ENCODE measurements around the gene SIRPA. TPM values are rescaled to one million over a fixed set of nuclear protein-coding genes. Genes with fewer than 3 reads are reported as not detected.

The SIRPA gene
- total and polyA plus RNA-seq, 2 of the 4 experiments (the other 2 are of a cell fraction) = 9.9 to 40.2 TPM

DNA sequence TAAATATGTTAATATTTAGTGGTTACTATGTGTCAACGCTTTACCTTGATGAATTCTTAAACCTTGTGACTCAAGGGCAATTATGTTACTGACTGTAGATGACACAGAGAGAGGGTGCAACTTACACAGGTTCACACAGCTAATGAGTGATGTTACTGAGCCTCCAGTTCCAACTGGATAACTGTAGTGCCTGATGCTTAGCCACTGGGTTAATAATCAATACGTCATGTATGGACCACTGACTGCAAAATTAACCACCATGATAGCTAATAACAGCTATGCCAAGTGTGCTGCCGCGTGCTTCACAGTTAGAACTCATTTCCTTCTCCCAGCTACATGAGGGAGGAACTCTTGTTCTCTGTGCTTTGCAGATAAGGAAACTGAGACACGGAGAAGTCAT lies 45.4 kb downstream of the SIRPA start:
- H4K20me1 ChIP-seq (ENCODE audit: insufficient read depth, low read length) = no peaks in the 10 kb centered on the region
- no peak overlapping the region for H3K14ac ChIP-seq (replicated peaks; ENCODE audit: low read depth, low read length)
- H4K8ac ChIP-seq (ENCODE audit: low read depth in 2 of 2, low read length in 2 of 2) = no peak overlapping the region
- H3K9ac ChIP-seq (ENCODE audit: low read depth, low read length) = no peak overlapping the region
- ChIA-PET POLR2A (ENCODE audit: unreplicated experiment) (no interaction called here), CTCF (interaction anchor here (0.9 kb wide), 1 partner anchor 24 kb away, joined by 3 read pairs; no protein-coding TSS in a partner anchor)
- H4K91ac ChIP-seq (ENCODE audit: insufficient read depth, low read depth, low read length) = no peak overlapping the region
- no peak overlapping the region for H2AFZ ChIP-seq (replicated peaks; ENCODE audit: low read length, poor library complexity)
- H2BK120ac ChIP-seq (ENCODE audit: low read depth, low read length) = no peak overlapping the region
- H2BK5ac ChIP-seq (ENCODE audit: low read depth, low read length, poor library complexity, severe bottlenecking) = no peak overlapping the region
- no peak overlapping the region for H3K27ac ChIP-seq (ENCODE audit: insufficient read depth, low read length)
- dilution Hi-C loops (cut with HindIII; ENCODE audit: low sequenced_read_pairs, unreplicated experiment) = no loop called here
- H3K79me1 ChIP-seq (ENCODE audit: low read depth in 1 of 2, low read length in 2 of 2) = no peaks in the 10 kb centered on the region
- no peak overlapping the region for H3K56ac ChIP-seq (ENCODE audit: extremely low read depth, insufficient read depth, low read length)
- no peak overlapping the region for H2AK5ac ChIP-seq (ENCODE audit: low read depth, low read length)
- DNase-seq = no peak
- WGBS, 2 experiments (ENCODE audit: extremely low coverage in 2 of 2, insufficient read length in 1 of 2) = 80% methylated on average over 2 of the region's 5 CpGs; no CpG with 5 or more reads in 1 of the 2 experiments
- H3K18ac ChIP-seq (ENCODE audit: low read depth, low read length) = no peak overlapping the region
- in situ Hi-C loops (cut with MboI; ENCODE audit: low sequenced_read_pairs) = no loop called here
- H3K4me2 ChIP-seq (ENCODE audit: low read depth, low read length) = no peak overlapping the region
- H2BK15ac ChIP-seq (ENCODE audit: low read depth, low read length) = no peak overlapping the region
- peaks cover 4% of the 10 kb centered on the region for H3K9me1 ChIP-seq (ENCODE audit: insufficient read depth, low read length)
- H3K4me1 ChIP-seq (ENCODE audit: control insufficient read depth, insufficient read depth, low read length) = peaks cover 4% of the 10 kb centered on the region; the same call in 1 of the 2 replicates
- no peak overlapping the region for H4K5ac ChIP-seq (ENCODE audit: low read depth, low read length)
- peaks cover 18% of the 10 kb centered on the region; the same call in 1 of the 2 replicates for H3K36me3 ChIP-seq (ENCODE audit: control insufficient read depth, insufficient read depth, low read length)
- TF ChIP-seq NFE2L2 (IDR thresholded peaks at IDR 0.05; ENCODE audit: low read depth, low read length) = no peak
- TF ChIP-seq, protein P1, sequence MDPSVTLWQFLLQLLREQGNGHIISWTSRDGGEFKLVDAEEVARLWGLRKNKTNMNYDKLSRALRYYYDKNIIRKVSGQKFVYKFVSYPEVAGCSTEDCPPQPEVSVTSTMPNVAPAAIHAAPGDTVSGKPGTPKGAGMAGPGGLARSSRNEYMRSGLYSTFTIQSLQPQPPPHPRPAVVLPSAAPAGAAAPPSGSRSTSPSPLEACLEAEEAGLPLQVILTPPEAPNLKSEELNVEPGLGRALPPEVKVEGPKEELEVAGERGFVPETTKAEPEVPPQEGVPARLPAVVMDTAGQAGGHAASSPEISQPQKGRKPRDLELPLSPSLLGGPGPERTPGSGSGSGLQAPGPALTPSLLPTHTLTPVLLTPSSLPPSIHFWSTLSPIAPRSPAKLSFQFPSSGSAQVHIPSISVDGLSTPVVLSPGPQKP (IDR thresholded peaks at IDR 0.05; ENCODE audit: borderline replicate concordance, low read depth, low read length) = no peak
- TF ChIP-seq RFX5 (IDR thresholded peaks at IDR 0.05; ENCODE audit: low read depth, low read length) = no peak
- no peak for TF ChIP-seq MAFK (IDR thresholded peaks at IDR 0.05; ENCODE audit: low read depth, low read length)
- TF ChIP-seq, protein P2, sequence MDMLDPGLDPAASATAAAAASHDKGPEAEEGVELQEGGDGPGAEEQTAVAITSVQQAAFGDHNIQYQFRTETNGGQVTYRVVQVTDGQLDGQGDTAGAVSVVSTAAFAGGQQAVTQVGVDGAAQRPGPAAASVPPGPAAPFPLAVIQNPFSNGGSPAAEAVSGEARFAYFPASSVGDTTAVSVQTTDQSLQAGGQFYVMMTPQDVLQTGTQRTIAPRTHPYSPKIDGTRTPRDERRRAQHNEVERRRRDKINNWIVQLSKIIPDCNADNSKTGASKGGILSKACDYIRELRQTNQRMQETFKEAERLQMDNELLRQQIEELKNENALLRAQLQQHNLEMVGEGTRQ (IDR thresholded peaks at IDR 0.05; ENCODE audit: low read depth, low read length) = no peak
- TF ChIP-seq MXI1 (IDR thresholded peaks at IDR 0.05; ENCODE audit: borderline replicate concordance, low read depth, low read length) = no peak
- no peak for TF ChIP-seq BHLHE40 (IDR thresholded peaks at IDR 0.05; ENCODE audit: low read depth, low read length)
- TF ChIP-seq CHD1 (IDR thresholded peaks at IDR 0.05; ENCODE audit: low read depth, low read length) = no peak
- no peak for TF ChIP-seq RCOR1 (IDR thresholded peaks at IDR 0.05; ENCODE audit: insufficient replicate concordance, low read length)
- no peak for TF ChIP-seq MAZ (IDR thresholded peaks at IDR 0.05; ENCODE audit: borderline replicate concordance, low read depth, low read length)
- TF ChIP-seq, protein P3, sequence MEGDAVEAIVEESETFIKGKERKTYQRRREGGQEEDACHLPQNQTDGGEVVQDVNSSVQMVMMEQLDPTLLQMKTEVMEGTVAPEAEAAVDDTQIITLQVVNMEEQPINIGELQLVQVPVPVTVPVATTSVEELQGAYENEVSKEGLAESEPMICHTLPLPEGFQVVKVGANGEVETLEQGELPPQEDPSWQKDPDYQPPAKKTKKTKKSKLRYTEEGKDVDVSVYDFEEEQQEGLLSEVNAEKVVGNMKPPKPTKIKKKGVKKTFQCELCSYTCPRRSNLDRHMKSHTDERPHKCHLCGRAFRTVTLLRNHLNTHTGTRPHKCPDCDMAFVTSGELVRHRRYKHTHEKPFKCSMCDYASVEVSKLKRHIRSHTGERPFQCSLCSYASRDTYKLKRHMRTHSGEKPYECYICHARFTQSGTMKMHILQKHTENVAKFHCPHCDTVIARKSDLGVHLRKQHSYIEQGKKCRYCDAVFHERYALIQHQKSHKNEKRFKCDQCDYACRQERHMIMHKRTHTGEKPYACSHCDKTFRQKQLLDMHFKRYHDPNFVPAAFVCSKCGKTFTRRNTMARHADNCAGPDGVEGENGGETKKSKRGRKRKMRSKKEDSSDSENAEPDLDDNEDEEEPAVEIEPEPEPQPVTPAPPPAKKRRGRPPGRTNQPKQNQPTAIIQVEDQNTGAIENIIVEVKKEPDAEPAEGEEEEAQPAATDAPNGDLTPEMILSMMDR (conservative IDR thresholded peaks at IDR 0.05; ENCODE audit: low read depth, low read length) = no peak
- no peak for TF ChIP-seq FOS (IDR thresholded peaks at IDR 0.05; ENCODE audit: low read depth, low read length)
- no peak for TF ChIP-seq CEBPB (IDR thresholded peaks at IDR 0.05; ENCODE audit: low read depth, low read length)
- TF ChIP-seq SMC3 (IDR thresholded peaks at IDR 0.05; ENCODE audit: low read depth, low read length) = no peak
- TF ChIP-seq RAD21 (IDR thresholded peaks at IDR 0.05; ENCODE audit: low read length) = no peak
- no peak overlapping the region for H3K23ac ChIP-seq (ENCODE audit: low read depth, low read length)
- H3K4me3 ChIP-seq (ENCODE audit: insufficient read depth, low read depth, low read length) = no peak overlapping the region
- H3K4ac ChIP-seq (ENCODE audit: low read depth, low read length) = no peak overlapping the region
- no peak overlapping the region for H2AK9ac ChIP-seq (replicated peaks; ENCODE audit: low read depth, low read length, poor library complexity)
- ATAC-seq (ENCODE audit: low read depth) = no peak
- H2BK20ac ChIP-seq (ENCODE audit: low read depth, low read length) = no peak overlapping the region
- BruUV-seq (replicated peaks) = no TSS peak
- peaks cover 26% of the 10 kb centered on the region for H3K27me3 ChIP-seq (ENCODE audit: control insufficient read depth, insufficient read depth, low read length)
- H3K9me3 ChIP-seq (ENCODE audit: control insufficient read depth, insufficient read depth, low read length) = no peaks in the 10 kb centered on the region
- intact Hi-C loops (cut with micrococcal nuclease) = no loop called here
